GM21717 (cell line): ENCODE data around the gene ARHGAP15.

Source experiments
- ATAC-seq: cut with Tn5 transposase; IDR thresholded peaks from one replicate; pipeline ENCODE4 v1.9.1; 2021; ENCODE audit warnings: mild to moderate bottlenecking, moderate library complexity; ENCODE audit not compliant: unreplicated experiment

Gene ARHGAP15

DNA sequence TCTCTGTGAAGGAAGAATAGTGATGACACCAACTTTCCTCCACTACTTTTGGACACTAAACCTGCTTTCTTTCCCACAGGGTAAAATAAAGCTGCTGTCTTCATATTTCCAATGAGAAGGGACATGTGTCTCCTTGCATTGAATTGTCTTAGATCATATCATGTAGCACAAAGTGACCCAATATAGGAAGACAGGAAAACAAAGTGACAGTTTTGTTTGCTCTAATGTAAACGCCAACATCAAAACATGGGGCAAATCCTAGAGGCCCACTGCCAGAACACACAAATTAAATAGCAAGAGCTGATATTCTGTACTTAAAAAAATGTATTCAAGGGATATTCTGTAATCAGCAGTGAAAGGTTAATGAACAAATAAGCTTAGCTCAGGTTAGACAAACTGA is 36.1 kb downstream of the ARHGAP15 start:
- no peak for ATAC-seq

- no peak for ATAC-seq
Measured at GRCh38 chr2:143169105-143169504, 39.9 kb downstream of the ARHGAP15 start.

DNA sequence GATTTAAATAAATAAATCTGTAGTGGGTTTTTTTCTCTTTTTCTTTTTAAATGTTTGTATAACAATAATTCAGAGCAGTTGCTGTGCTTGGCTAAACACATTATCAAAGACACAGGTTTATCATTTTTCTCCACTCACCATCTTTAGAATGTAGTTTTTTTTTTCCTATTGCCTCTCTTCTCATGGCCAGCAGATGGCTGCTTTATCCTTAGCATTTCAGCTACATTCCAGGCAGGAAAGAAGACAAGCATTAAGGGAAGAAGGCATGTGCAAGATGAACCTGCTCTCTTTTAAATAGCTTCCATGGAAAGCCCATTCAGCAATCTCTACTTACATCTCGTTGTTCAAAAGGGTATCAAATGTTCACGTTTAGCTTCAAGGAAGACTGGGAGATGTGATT is 42.6 kb downstream of the ARHGAP15 start:
- no peak for ATAC-seq

GRCh38 chr2:143175438-143175837 is 46.2 kb downstream of the ARHGAP15 start:
- ATAC-seq, result no peak

DNA sequence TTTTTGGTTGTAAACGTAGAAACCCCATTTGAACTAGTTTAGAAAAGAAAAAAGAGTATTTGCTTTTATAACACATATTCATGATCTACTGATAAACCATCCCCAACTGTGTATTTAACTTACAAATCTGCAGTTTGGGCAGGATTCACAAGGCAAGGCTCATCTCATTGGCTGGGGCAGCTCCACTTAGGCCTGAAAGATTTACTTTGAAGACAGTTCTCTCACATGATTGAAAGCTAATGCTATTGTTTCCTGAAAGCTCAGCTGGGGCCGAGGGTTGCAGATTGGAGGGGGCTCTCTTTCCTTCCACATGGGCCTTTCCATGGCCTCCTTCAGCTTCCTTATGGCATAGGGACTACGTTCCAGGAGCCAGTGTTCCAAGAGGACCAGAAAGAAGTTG is 47.4 kb downstream of the ARHGAP15 start:
- peak; percentile 34 for ATAC-seq

DNA sequence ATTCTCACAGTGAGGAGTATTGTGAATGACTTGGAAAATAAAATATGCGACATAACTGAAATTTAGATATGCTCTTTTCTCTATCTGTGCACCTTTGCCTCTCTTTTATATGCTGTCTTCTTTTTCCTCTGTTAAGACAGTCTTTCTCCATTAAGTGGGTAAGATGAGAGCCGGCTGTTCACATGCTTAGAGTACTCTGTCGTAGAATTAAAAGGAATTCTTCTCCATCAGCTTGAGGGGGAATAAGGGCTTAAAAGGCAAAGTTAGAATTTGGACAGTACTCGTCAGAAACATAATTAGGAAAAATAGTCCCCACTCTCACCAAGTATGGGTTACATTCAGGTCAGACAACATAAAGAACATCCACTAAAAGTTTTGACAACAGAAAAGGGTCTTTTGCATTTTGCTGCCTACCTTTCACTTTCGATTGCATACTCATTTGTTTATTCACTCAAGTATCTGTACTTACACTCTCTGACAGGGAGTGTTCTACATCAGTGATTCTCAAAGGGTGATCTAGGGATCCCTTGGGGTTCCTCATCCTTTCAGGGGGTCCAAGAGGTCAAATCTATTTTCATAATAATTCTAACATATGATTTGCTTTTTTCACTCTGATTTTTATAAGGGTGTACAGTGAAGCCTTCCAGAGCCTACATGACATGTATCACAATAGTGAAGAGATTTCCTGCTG is 48.0 kb downstream of the ARHGAP15 start:
- peak; percentile 99 for ATAC-seq

- no peak for ATAC-seq
Measured at GRCh38 chr2:143181494-143181893, 52.3 kb downstream of the ARHGAP15 start.

GRCh38 chr2:143182649-143183048 is 53.4 kb downstream of the ARHGAP15 start:
- ATAC-seq, result no peak

DNA sequence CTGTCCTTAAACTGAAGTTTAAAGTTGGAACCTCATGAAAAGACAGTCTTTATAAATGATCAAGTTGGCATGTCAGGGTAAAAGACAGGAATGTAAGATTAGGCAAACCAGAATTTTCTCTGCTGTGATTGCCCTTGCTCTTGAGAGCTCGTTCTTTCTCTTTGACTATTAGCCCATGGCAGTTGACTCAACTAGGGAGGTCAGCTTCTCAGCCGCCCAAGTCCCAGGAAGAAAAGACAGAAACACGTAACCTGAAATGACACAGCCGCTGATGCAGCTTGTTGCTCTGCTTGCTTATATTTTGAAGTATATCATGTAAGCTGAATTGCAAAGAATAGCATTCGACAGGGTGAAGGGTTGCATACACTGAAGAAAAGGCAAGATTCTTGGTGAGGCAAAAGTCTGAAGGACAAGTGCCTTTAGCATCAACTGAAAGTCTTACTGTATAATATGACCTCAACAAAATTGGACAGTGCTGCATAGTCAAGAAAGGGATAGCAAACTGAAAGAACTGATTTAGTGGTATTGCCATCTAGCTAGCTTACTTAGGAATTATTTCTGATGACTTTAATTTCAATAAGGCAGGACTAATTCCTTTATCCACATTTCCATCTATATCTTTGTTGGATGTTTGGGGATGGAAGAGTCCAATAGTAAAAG is 54.7 kb downstream of the ARHGAP15 start:
- peak; percentile 74 for ATAC-seq

- no peak for ATAC-seq
Measured at GRCh38 chr2:143186876-143187275, 57.7 kb downstream of the ARHGAP15 start.

GRCh38 chr2:143190431-143190830 is 61.2 kb downstream of the ARHGAP15 start:
- ATAC-seq, result no peak

GRCh38 chr2:143192106-143192505 is 62.9 kb downstream of the ARHGAP15 start:
- no peak for ATAC-seq

DNA sequence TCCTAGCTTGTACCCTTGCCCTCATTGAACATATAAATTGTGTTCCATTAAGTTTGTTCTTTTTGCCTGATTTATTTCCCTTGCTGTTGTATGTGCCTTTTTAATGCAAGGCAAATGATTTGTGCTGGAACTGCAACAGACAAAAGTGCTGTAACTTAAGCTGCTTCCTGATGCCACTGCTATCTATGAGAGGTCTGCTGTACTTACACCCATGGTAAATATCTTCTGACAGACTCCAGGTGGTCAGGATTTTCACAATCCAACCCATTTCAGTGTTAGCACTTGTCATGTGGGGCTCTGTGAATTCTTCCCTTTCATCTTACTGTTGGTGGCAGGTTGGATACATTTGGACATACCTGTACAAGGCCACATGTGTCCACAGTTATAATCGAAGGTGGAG is 63.5 kb downstream of the ARHGAP15 start:
- no peak for ATAC-seq

DNA sequence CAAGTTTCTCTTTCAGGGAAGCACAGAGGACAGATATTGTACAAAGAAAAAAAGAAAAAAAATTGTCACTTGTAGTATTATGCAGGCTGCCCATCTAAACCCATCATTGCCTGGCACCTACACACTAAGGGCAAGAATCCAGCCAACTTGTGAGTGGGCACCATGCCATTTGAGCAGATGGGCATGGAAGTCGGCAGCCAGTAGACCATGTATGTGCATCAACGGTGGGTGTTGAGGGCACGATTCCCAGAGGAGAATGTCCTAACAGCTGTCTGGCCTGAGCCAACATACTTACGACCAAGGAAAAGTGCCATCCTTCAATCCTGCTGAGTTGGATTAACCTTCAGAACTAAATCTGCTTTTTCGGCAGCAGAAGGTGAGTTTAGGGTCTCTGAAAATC is 63.9 kb downstream of the ARHGAP15 start:
- no peak for ATAC-seq

DNA sequence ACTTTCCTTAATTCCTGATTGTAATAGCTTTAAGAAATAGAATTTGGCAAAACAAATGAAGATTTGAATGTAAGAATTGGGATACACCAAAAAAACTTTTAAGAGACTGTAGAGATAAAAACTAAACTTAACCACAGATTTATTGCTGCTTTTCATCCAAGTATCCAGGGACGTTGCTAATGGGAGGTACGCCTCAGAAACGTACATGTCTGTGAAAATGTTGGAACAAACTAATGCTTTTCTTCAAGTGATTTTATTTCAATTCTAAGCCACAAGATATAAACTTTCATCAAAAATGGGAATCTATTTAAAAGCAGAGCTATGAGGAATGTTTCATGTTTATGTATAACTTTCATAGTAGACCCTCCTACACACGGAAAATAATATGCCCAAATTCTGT is 66.3 kb downstream of the ARHGAP15 start:
- ATAC-seq, result no peak

- peak; percentile 54 for ATAC-seq
Measured at GRCh38 chr2:143204062-143204461, 74.8 kb downstream of the ARHGAP15 start.

DNA sequence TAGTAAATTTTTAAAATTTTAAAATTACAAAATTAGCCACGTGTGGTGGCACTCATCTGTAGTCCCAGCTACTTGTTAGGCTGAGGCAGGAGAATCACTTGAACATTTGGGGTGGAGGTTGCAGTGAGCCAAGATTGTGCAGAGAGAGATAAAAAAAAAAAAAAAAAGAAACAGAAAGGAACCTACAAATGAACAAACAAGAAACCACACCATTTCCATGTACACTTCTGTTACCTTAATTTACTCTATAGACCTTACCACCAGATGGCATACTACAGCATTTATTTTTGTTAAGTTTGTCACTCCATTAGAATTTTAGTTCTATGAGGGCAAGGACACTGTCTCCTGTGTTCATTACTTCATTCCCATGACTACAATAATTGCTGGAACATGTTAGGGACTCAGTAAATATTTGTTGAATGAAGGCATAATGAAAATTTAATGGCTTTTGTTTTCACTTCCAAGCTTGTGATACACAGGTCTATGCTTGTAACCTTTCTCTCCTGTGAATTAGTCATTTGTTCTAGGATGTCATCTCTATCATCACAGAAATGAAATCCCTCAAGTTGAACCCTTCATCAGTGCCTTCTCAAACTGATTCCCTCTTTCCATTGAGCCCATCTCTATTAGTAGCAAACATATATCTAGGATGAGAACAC is 76.0 kb downstream of the ARHGAP15 start:
- no peak for ATAC-seq

- no peak for ATAC-seq
Measured at GRCh38 chr2:143209570-143210445, 80.6 kb downstream of the ARHGAP15 start.

DNA sequence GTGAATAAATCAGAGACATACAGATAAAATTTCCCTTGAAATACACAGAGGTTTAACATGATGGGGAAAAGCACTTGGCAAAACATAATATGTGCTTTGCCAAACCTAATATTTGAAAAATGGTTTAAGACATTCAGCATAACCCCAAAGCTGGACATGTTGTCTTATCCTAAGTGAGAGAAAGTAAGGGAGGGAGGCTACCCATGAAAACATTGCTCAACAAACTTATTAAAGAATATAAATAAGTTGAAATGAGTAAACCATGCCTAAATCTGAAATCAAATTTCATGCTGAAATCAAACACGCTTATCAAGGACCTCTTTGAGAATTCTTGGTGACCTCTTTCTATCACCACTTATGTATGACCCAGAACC is 81.2 kb downstream of the ARHGAP15 start:
- ATAC-seq, result no peak

GRCh38 chr2:143217512-143218115 is 88.4 kb downstream of the ARHGAP15 start:
- no peak for ATAC-seq

DNA sequence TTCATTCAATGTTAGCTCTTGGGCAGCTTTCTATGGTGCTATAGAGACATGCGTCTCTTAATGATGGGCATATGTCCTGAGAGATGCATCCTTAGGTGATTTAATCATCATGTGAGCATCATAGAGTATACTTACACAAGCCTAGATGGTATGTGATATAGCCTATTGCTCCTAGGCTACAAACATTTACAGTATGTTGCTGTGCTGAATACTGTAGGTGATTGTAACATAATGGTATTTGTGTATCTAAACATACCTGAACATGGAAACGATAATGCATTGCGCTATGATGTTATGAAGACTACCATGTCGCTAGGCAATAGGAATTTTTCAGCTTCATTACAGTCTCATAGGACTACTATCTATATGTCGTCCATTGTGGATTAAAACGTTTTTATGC is 89.4 kb downstream of the ARHGAP15 start:
- no peak for ATAC-seq
